Measurements from ENCODE around the gene CIDEB. TPM values are rescaled to one million over a fixed set of nuclear protein-coding genes. Genes with fewer than 3 reads are reported as not detected.

Gene CIDEB
- total RNA-seq, 1 experiment from 2014 or later: 0.22 TPM

GRCh38 chr14:24277071-24277470 is 30.7 kb downstream of the CIDEB start (continued):
- TF ChIP-seq CTCF (IDR thresholded peaks at IDR 0.05 in 2 of 3, conservative IDR thresholded peaks at IDR 0.05 in 1 of 3; ENCODE audit: borderline replicate concordance in 1 of 3, insufficient read depth in 1 of 3, low read depth in 2 of 3, low read length in 2 of 3) (no peak), FOSL1 (IDR thresholded peaks at IDR 0.05; ENCODE audit: low read depth) (no peak), SP1 (IDR thresholded peaks at IDR 0.05; ENCODE audit: low read depth) (no peak), ZBTB33 (IDR thresholded peaks at IDR 0.05; ENCODE audit: extremely low read depth, insufficient replicate concordance, low read length) (no peak)

- H3K36me3 ChIP-seq (ENCODE audit: control insufficient read depth in 1 of 2, insufficient read depth in 2 of 2, low read length in 2 of 2): no peaks in the 10 kb centered on the region
- no peak for ATAC-seq
- intact Hi-C loops (cut with micrococcal nuclease): no loop called here
- H3K4me3 ChIP-seq (replicated peaks in 1 of 2; ENCODE audit: low read depth in 1 of 2, low read length in 2 of 2): no peak overlapping the region
- H3K4me2 ChIP-seq (ENCODE audit: low read length): no peak overlapping the region
- H3K9ac ChIP-seq (ENCODE audit: low read length): no peak overlapping the region
- CTCF ChIA-PET: interaction anchor here (1.0 to 1.5 kb wide), 2 partner anchors 9 to 31 kb away, joined by 4 to 5 read pairs; no protein-coding TSS in a partner anchor
- no peak overlapping the region for H3K27ac ChIP-seq (ENCODE audit: low read depth, low read length)
- POLR2A ChIA-PET: interaction anchor here (1.2 kb wide), 1 partner anchor 32 kb away, joined by 3 read pairs; no protein-coding TSS in a partner anchor
- H3K9me2 ChIP-seq (ENCODE audit: insufficient read depth): no peaks in the 10 kb centered on the region
- H3K79me2 ChIP-seq (ENCODE audit: insufficient read depth, low read length): peaks cover 4% of the 10 kb centered on the region; the same call in 1 of the 2 replicates
- H3K27me3 ChIP-seq (ENCODE audit: insufficient read depth, low read length): no peaks in the 10 kb centered on the region
- peaks cover 9 to 22% of the 10 kb centered on the region in 2 experiments; a peak in 3 of 4 replicates for H3K4me1 ChIP-seq (ENCODE audit: control insufficient read depth in 1 of 2, insufficient read depth in 2 of 2, low read length in 2 of 2)
- H2AFZ ChIP-seq (ENCODE audit: low read depth, low read length, poor library complexity, severe bottlenecking): no peak overlapping the region
- H3K9me3 ChIP-seq (ENCODE audit: control insufficient read depth in 1 of 2, insufficient read depth in 1 of 2, low read depth in 1 of 2, low read length in 2 of 2): no peaks in the 10 kb centered on the region
- TF ChIP-seq FOSL1 (IDR thresholded peaks at IDR 0.05; ENCODE audit: low read depth): no peak
- TF ChIP-seq TCF7L2 (IDR thresholded peaks at IDR 0.05; ENCODE audit: borderline replicate concordance, extremely low read depth, insufficient read depth, insufficient read length): no peak
- TF ChIP-seq SRF (IDR thresholded peaks at IDR 0.05; ENCODE audit: low read depth): no peak
- TF ChIP-seq ZFX (IDR thresholded peaks at IDR 0.05): no peak
- TF ChIP-seq CTCF (IDR thresholded peaks at IDR 0.05 in 2 of 3, conservative IDR thresholded peaks at IDR 0.05 in 1 of 3; ENCODE audit: borderline replicate concordance in 1 of 3, insufficient read depth in 1 of 3, low read depth in 2 of 3, low read length in 2 of 3): no peak
- RAD21 ChIA-PET (ENCODE audit: low non-redundant PET in 1 of 2, low total read pairs in 2 of 2, uncharacterized antibody in 2 of 2, unreplicated experiment in 2 of 2): no interaction called here
- BruUV-seq (replicated peaks): no TSS peak
- H4K20me1 ChIP-seq (ENCODE audit: insufficient read depth): no peaks in the 10 kb centered on the region
- DNase-seq (ENCODE audit: low read depth, low spot score): no peak
Measured at GRCh38 chr14:24274101-24274543, 33.7 kb downstream of the CIDEB start.

Measured in HCT116 (cell line).